ENCODE measurements around the gene OPRM1. TPM values are rescaled to one million over a fixed set of nuclear protein-coding genes. Genes with fewer than 3 reads are reported as not detected.

Gene OPRM1
- total RNA-seq, 1 experiment from 2014 or later, result not detected

DNA sequence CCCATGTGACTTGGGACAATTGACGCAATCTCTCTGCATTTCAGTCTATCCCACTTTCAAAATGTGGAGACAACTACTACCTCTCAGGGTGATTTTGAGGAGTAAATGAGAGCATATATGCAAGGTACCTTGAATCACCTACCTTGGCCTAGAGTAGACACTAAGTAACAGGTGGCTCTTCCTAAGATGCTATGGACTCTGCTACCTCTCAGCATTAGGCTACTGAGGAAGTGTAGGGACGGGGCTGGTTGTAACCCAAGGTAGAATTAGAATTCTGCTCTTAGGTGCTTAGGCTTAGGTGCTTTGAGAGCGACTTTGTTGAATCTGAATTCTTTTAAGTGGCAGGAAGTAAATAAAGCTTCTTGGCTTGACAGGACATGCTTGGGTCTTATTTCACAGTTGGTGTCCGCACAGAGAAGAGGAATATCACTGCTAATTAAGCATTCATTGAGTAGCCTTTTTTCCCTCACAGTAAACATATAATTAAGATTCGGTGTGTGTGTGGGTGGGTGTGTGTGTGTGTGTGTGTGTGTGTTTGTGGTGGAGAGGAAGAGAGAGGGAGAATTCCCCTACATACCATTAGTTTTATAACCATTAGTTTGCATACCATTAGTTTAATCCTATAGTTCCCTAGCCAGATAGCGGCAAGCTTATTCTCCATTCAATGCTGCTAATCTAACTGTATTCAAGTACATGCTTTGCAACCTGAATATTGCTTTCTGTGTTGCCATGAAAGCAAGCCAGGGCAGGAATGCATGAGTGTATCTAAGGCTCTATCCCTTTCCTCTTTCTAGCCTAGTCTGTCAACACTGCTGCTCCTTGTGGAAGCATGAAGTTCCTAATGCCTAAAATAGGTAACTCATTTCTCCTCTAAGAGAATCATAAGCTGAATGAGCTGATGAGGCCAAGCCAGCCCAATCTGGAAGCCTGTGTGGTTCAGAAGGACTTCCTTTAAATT lies 205.0 kb downstream of the OPRM1 start:
- Histone ChIP-seq H3K18ac (ENCODE audit: insufficient read length, low read depth, low read length) (no peak overlapping the region), H3K9ac (ENCODE audit: extremely low read depth, insufficient read length, low read length) (no peak overlapping the region), H2AK5ac (ENCODE audit: insufficient read length, low read length) (no peak overlapping the region), H3K27me3 (ENCODE audit: insufficient read depth, low read length) (no peaks in the 10 kb centered on the region), H3K56ac (ENCODE audit: insufficient read length, low read depth, low read length) (no peak overlapping the region), H4K8ac (replicated peaks; ENCODE audit: insufficient read length, low read depth, low read length) (no peak overlapping the region), H3K9me3 (ENCODE audit: control insufficient read depth, low read depth, low read length) (no peaks in the 10 kb centered on the region), H3K79me1 (ENCODE audit: insufficient read depth, low read depth, low read length, poor library complexity, severe bottlenecking) (no peaks in the 10 kb centered on the region), H2BK12ac (ENCODE audit: insufficient read length, low read depth, low read length) (no peak overlapping the region), H3K23ac (ENCODE audit: insufficient read length, low read depth, low read length) (no peak overlapping the region), H3K4me1 (ENCODE audit: insufficient read depth, low read length) (peaks cover 14% of the 10 kb centered on the region; the same call in 1 of the 2 replicates), H4K20me1 (ENCODE audit: control insufficient read depth, insufficient read depth, insufficient read length) (no peaks in the 10 kb centered on the region), H3T11ph (ENCODE audit: low read length) (no peak overlapping the region), H3K27ac (ENCODE audit: insufficient read length, low read depth, low read length) (no peak overlapping the region), H3K23me2 (ENCODE audit: insufficient read length, low read depth, low read length, poor library complexity, severe bottlenecking) (no peaks in the 10 kb centered on the region), H4K91ac (ENCODE audit: insufficient read length, low read depth, low read length) (no peak overlapping the region), H2BK20ac (ENCODE audit: low read depth, low read length, poor library complexity, severe bottlenecking) (no peak overlapping the region), H2AFZ (ENCODE audit: low read length) (no peak overlapping the region), H2BK15ac (ENCODE audit: low read depth, low read length) (no peak overlapping the region), H3K4me2 (ENCODE audit: insufficient read depth, insufficient read length, low read length) (no peak overlapping the region), H3K4ac (ENCODE audit: low read depth, low read length) (no peak overlapping the region), H3K14ac (ENCODE audit: insufficient read depth, low read length) (no peak overlapping the region), H2BK120ac (ENCODE audit: low read depth, low read length, poor library complexity, severe bottlenecking) (no peak overlapping the region), H3K79me2 (ENCODE audit: insufficient read depth, low read length) (no peaks in the 10 kb centered on the region), H2BK5ac (ENCODE audit: insufficient read length, low read length) (no peak overlapping the region), H4K5ac (ENCODE audit: insufficient read length, low read depth, low read length) (no peak overlapping the region)
- H3K36me3 Mint-ChIP-seq (ENCODE audit: insufficient read depth in 1 of 3, low read depth in 3 of 3), result no peaks in the 10 kb centered on the region; a peak in 1 of 7 replicates
- WGBS (ENCODE audit: extremely low coverage, insufficient read length, low lambda C conversion rate), result no CpG with 5 or more reads among the region's 6 CpGs
- no peak for DNase-seq
- no peaks in the 10 kb centered on the region; a peak in 1 of 5 replicates for H3K9me3 Mint-ChIP-seq
- no peak overlapping the region for H3K4me3 Mint-ChIP-seq
- TF ChIP-seq, protein P1, sequence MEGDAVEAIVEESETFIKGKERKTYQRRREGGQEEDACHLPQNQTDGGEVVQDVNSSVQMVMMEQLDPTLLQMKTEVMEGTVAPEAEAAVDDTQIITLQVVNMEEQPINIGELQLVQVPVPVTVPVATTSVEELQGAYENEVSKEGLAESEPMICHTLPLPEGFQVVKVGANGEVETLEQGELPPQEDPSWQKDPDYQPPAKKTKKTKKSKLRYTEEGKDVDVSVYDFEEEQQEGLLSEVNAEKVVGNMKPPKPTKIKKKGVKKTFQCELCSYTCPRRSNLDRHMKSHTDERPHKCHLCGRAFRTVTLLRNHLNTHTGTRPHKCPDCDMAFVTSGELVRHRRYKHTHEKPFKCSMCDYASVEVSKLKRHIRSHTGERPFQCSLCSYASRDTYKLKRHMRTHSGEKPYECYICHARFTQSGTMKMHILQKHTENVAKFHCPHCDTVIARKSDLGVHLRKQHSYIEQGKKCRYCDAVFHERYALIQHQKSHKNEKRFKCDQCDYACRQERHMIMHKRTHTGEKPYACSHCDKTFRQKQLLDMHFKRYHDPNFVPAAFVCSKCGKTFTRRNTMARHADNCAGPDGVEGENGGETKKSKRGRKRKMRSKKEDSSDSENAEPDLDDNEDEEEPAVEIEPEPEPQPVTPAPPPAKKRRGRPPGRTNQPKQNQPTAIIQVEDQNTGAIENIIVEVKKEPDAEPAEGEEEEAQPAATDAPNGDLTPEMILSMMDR (conservative IDR thresholded peaks at IDR 0.05), result no peak
- H3K27me3 Mint-ChIP-seq (ENCODE audit: low read depth), result no peaks in the 10 kb centered on the region
- H3K27ac Mint-ChIP-seq, result peak overlapping the region in 1 of 3 experiments; percentile 12; a peak in 1 of 7 replicates
- peaks cover 57 to 62% of the 10 kb centered on the region in 2 experiments for H3K4me1 Mint-ChIP-seq

Data from H9 (cell line).